ENCODE results near the gene BAHCC1. TPM values are rescaled to one million over a fixed set of nuclear protein-coding genes. Genes with fewer than 3 reads are reported as not detected.

BAHCC1 gene
- total and polyA plus RNA-seq, 2 donors (not counting 3 experiments of a cell fraction or from before 2014, with no cell fraction given), result 4.7 to 11.6 TPM

DNA sequence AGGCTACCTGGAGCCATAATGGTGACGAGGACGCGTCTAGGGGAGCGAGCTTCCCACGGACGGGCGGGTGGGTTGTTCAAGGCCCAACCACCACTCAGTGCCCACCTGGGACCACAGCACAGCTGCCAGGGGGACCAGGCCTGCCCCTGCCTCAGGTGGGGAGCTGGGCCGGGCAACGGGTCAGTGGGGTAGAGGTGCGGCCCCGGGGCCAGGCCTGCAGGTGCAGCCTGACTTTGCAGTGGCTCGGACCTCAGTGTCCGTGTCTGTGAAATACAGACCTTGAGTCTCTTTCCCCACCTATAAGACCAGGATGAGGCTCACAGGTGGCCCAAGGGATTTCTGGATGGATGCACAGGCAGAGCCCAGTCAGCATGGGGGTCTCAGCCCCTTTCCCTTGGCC is 74.0 kb downstream of the BAHCC1 start:
- ChIA-PET CTCF (interaction anchor here (0.7 to 1.4 kb wide), 2 partner anchors 13 to 28 kb away, joined by 3 read pairs; no protein-coding TSS in a partner anchor), POLR2A (no interaction called here)
- BruUV-seq (replicated peaks), result no TSS peak
- TF ChIP-seq MYC (IDR thresholded peaks at IDR 0.05; ENCODE audit: low read depth, low read length) (no peak), EZH2 (IDR thresholded peaks at IDR 0.05; ENCODE audit: borderline replicate concordance, low read depth, low read length, severe bottlenecking) (no peak), POLR2AphosphoS5 (IDR thresholded peaks at IDR 0.05; ENCODE audit: insufficient read depth, low read depth, low read length) (no peak), POLR2A (IDR thresholded peaks at IDR 0.05; ENCODE audit: low read depth, low read length) (no peak), JUN (IDR thresholded peaks at IDR 0.05; ENCODE audit: borderline replicate concordance, insufficient read depth, insufficient read length, low read depth) (no peak), GATA2 (IDR thresholded peaks at IDR 0.05; ENCODE audit: insufficient read depth, insufficient read length, low read depth, low read length) (no peak)
- TF ChIP-seq, protein P1, sequence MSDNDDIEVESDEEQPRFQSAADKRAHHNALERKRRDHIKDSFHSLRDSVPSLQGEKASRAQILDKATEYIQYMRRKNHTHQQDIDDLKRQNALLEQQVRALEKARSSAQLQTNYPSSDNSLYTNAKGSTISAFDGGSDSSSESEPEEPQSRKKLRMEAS (IDR thresholded peaks at IDR 0.05; ENCODE audit: insufficient read depth, insufficient read length), result no peak
- Histone ChIP-seq H3K4me1 (ENCODE audit: control insufficient read depth, extremely low read depth, insufficient read depth, low read length) (no peaks in the 10 kb centered on the region), H3K27ac (ENCODE audit: insufficient read depth, low read depth, low read length) (no peak overlapping the region), H3K4me2 (ENCODE audit: insufficient read depth, low read length) (no peak overlapping the region), H3K79me2 (ENCODE audit: control insufficient read depth, insufficient read depth, low read length) (no peaks in the 10 kb centered on the region), H3K9me1 (replicated peaks; ENCODE audit: control insufficient read depth, extremely low read depth, insufficient read depth, low read length) (no peaks in the 10 kb centered on the region), H3K9ac (replicated peaks; ENCODE audit: extremely low read depth, insufficient read depth, low read length) (no peak overlapping the region), H3K4me3 (replicated peaks in 1 of 3; ENCODE audit: insufficient read depth in 1 of 3, low read depth in 1 of 3, low read length in 3 of 3) (no peak overlapping the region), H4K20me1 (replicated peaks; ENCODE audit: control insufficient read depth, extremely low read depth, insufficient read depth, low read length) (no peaks in the 10 kb centered on the region), H3K27me3 (ENCODE audit: control insufficient read depth in 2 of 2, insufficient read depth in 2 of 2, low read length in 2 of 2) (no peaks in the 10 kb centered on the region), H3K36me3 (ENCODE audit: control insufficient read depth in 2 of 2, extremely low read depth in 1 of 2, insufficient read depth in 2 of 2, low read length in 2 of 2) (no peaks in the 10 kb centered on the region), H2AFZ (ENCODE audit: low read depth, low read length) (no peak overlapping the region), H3K9me3 (replicated peaks; ENCODE audit: control insufficient read depth, insufficient read depth, low read length) (no peaks in the 10 kb centered on the region)
- dilution Hi-C loops (cut with MboI; ENCODE audit: extremely low pct_ligation_motif_present, low sequenced_read_pairs), result no loop called here
- DNase-seq (ENCODE audit: low read depth, low spot score) (no peak), FAIRE-seq (no peak)
- intact Hi-C loops (cut with micrococcal nuclease), result no loop called here

- dilution Hi-C loops (cut with MboI; ENCODE audit: extremely low pct_ligation_motif_present, low sequenced_read_pairs) (no loop called here), intact Hi-C loops (cut with micrococcal nuclease) (no loop called here)
- Histone ChIP-seq H3K36me3 (ENCODE audit: control insufficient read depth in 2 of 2, extremely low read depth in 1 of 2, insufficient read depth in 2 of 2, low read length in 2 of 2) (no peaks in the 10 kb centered on the region), H3K27ac (ENCODE audit: insufficient read depth, low read depth, low read length) (no peak overlapping the region), H3K4me2 (ENCODE audit: insufficient read depth, low read length) (no peak overlapping the region), H4K20me1 (replicated peaks; ENCODE audit: control insufficient read depth, extremely low read depth, insufficient read depth, low read length) (no peaks in the 10 kb centered on the region), H2AFZ (ENCODE audit: low read depth, low read length) (no peak overlapping the region), H3K9me3 (replicated peaks; ENCODE audit: control insufficient read depth, insufficient read depth, low read length) (no peaks in the 10 kb centered on the region), H3K9ac (replicated peaks; ENCODE audit: extremely low read depth, insufficient read depth, low read length) (no peak overlapping the region), H3K79me2 (ENCODE audit: control insufficient read depth, insufficient read depth, low read length) (no peaks in the 10 kb centered on the region), H3K4me1 (ENCODE audit: control insufficient read depth, extremely low read depth, insufficient read depth, low read length) (no peaks in the 10 kb centered on the region), H3K4me3 (replicated peaks in 1 of 3; ENCODE audit: insufficient read depth in 1 of 3, low read depth in 1 of 3, low read length in 3 of 3) (no peak overlapping the region), H3K9me1 (replicated peaks; ENCODE audit: control insufficient read depth, extremely low read depth, insufficient read depth, low read length) (no peaks in the 10 kb centered on the region), H3K27me3 (ENCODE audit: control insufficient read depth in 2 of 2, insufficient read depth in 2 of 2, low read length in 2 of 2) (no peaks in the 10 kb centered on the region)
- ChIA-PET CTCF (interaction anchor here (1.4 kb wide), 1 partner anchor 14 kb away, joined by 3 read pairs; no protein-coding TSS in a partner anchor), POLR2A (no interaction called here)
- DNase-seq (ENCODE audit: low read depth, low spot score) (no peak), FAIRE-seq (no peak)
- no peak for TF ChIP-seq JUN (IDR thresholded peaks at IDR 0.05; ENCODE audit: borderline replicate concordance, insufficient read depth, insufficient read length, low read depth)
- no peak for TF ChIP-seq GATA2 (IDR thresholded peaks at IDR 0.05; ENCODE audit: insufficient read depth, insufficient read length, low read depth, low read length)
- no peak for TF ChIP-seq FOS (IDR thresholded peaks at IDR 0.05; ENCODE audit: borderline replicate concordance, insufficient read depth, low read length)
- no peak for TF ChIP-seq MYC (IDR thresholded peaks at IDR 0.05; ENCODE audit: low read depth, low read length)
- TF ChIP-seq POLR2AphosphoS5 (IDR thresholded peaks at IDR 0.05; ENCODE audit: insufficient read depth, low read depth, low read length), result no peak
- no peak for TF ChIP-seq POLR2A (IDR thresholded peaks at IDR 0.05; ENCODE audit: low read depth, low read length)
- TF ChIP-seq EZH2 (IDR thresholded peaks at IDR 0.05; ENCODE audit: borderline replicate concordance, low read depth, low read length, severe bottlenecking), result no peak
- no peak for TF ChIP-seq CTCF (IDR thresholded peaks at IDR 0.05; ENCODE audit: extremely low read depth in 1 of 2, insufficient read depth in 1 of 2, low read depth in 1 of 2, low read length in 2 of 2)
- TF ChIP-seq, protein P1 (IDR thresholded peaks at IDR 0.05; ENCODE audit: insufficient read depth, insufficient read length), result no peak
- BruUV-seq (replicated peaks), result no TSS peak
These were observed 75.2 kb downstream of the BAHCC1 start for GRCh38 chr17:81470270-81470943.

All from endothelial cell of umbilical vein (primary cell).